ENCODE measurements around the gene PPP6R1. TPM values are rescaled to one million over a fixed set of nuclear protein-coding genes. Genes with fewer than 3 reads are reported as not detected.

Gene PPP6R1
- total and polyA plus RNA-seq, 2 of the 13 experiments (the other 11 are each of a cell fraction or from before 2014, with no cell fraction given) = 25.8 to 54.0 TPM

DNA sequence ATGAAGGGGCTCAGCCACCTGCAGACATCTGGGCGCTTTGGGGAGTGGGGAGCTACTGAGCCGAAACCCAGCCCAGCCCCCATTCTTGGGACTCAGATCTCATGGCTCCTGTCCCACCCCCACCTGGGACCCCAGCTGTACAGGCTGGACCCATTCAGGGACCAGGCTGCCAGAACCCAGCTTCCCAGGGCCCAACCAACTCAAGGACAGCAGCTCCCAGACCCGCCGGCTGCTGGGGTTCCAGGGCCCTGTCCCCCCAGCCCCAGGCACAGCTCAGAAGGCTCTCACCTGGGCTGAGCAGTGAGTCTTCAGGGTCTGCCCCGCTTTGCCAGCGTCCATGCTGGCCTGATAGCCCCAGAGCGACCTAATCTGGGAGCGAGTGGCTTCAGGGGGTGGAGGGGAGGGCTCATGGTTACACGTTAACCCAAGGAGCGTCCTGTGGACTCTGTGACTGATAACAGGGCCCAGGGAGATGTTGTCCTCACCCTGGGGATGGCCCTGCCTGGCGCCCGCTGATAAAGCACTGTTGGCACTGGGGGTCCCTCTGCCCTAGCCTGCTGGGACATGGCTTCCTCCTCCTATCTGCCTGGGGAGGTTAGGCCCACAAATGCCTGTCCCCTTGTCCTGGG is 30.3 kb downstream of the PPP6R1 start, which contains the start of gene TMEM86B (continued):
- TF ChIP-seq, protein P1, sequence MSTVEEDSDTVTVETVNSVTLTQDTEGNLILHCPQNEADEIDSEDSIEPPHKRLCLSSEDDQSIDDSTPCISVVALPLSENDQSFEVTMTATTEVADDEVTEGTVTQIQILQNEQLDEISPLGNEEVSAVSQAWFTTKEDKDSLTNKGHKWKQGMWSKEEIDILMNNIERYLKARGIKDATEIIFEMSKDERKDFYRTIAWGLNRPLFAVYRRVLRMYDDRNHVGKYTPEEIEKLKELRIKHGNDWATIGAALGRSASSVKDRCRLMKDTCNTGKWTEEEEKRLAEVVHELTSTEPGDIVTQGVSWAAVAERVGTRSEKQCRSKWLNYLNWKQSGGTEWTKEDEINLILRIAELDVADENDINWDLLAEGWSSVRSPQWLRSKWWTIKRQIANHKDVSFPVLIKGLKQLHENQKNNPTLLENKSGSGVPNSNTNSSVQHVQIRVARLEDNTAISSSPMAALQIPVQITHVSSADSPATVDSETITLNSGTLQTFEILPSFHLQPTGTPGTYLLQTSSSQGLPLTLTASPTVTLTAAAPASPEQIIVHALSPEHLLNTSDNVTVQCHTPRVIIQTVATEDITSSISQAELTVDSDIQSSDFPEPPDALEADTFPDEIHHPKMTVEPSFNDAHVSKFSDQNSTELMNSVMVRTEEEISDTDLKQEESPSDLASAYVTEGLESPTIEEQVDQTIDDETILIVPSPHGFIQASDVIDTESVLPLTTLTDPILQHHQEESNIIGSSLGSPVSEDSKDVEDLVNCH (CRISPR knock-in tag; IDR thresholded peaks at IDR 0.05) = no peak
- TF ChIP-seq ZNF335 (CRISPR knock-in tag; IDR thresholded peaks at IDR 0.05) (no peak; the same call in 1 of the 2 replicates), PHB2 (IDR thresholded peaks at IDR 0.05; ENCODE audit: partially characterized antibody) (no peak), NCOA2 (CRISPR knock-in tag; IDR thresholded peaks at IDR 0.05) (peak; percentile 50; the same call in 1 of the 2 replicates), ZNF468 (CRISPR knock-in tag; IDR thresholded peaks at IDR 0.05) (no peak), MIER2 (CRISPR knock-in tag; IDR thresholded peaks at IDR 0.05) (peak; percentile 58; the same call in 1 of the 2 replicates), FOSL2 (CRISPR knock-in tag; IDR thresholded peaks at IDR 0.05) (peak; percentile 44; the same call in 1 of the 2 replicates), MED1 (CRISPR knock-in tag; IDR thresholded peaks at IDR 0.05) (peak; percentile 81), ZNF556 (CRISPR knock-in tag; IDR thresholded peaks at IDR 0.05; ENCODE audit: borderline replicate concordance) (no peak), NR3C1 (CRISPR knock-in tag; IDR thresholded peaks at IDR 0.05) (no peak), JDP2 (CRISPR knock-in tag; IDR thresholded peaks at IDR 0.05; ENCODE audit: borderline replicate concordance) (no peak), ZMYM4 (CRISPR knock-in tag; IDR thresholded peaks at IDR 0.05) (peak; percentile 76; the same call in 1 of the 2 replicates), RXRA (CRISPR knock-in tag; IDR thresholded peaks at IDR 0.05) (peak; percentile 45; the same call in 1 of the 2 replicates), NFKB2 (CRISPR knock-in tag; IDR thresholded peaks at IDR 0.05; ENCODE audit: borderline replicate concordance) (no peak), FOXM1 (CRISPR knock-in tag; IDR thresholded peaks at IDR 0.05) (no peak), MIXL1 (CRISPR knock-in tag; IDR thresholded peaks at IDR 0.05) (0 out of 2 replicates have a peak, but pooled peaks have one; percentile 18), PITX1 (CRISPR knock-in tag; IDR thresholded peaks at IDR 0.05) (peak; percentile 64), RARG (CRISPR knock-in tag; IDR thresholded peaks at IDR 0.05; ENCODE audit: low read depth) (no peak), ZC3H13 (CRISPR knock-in tag; IDR thresholded peaks at IDR 0.05) (no peak), HMG20A (CRISPR knock-in tag; IDR thresholded peaks at IDR 0.05; ENCODE audit: borderline replicate concordance) (no peak), SP4 (CRISPR knock-in tag; IDR thresholded peaks at IDR 0.05) (peak; percentile 12; the same call in 1 of the 2 replicates)
- TF ChIP-seq, protein P2, sequence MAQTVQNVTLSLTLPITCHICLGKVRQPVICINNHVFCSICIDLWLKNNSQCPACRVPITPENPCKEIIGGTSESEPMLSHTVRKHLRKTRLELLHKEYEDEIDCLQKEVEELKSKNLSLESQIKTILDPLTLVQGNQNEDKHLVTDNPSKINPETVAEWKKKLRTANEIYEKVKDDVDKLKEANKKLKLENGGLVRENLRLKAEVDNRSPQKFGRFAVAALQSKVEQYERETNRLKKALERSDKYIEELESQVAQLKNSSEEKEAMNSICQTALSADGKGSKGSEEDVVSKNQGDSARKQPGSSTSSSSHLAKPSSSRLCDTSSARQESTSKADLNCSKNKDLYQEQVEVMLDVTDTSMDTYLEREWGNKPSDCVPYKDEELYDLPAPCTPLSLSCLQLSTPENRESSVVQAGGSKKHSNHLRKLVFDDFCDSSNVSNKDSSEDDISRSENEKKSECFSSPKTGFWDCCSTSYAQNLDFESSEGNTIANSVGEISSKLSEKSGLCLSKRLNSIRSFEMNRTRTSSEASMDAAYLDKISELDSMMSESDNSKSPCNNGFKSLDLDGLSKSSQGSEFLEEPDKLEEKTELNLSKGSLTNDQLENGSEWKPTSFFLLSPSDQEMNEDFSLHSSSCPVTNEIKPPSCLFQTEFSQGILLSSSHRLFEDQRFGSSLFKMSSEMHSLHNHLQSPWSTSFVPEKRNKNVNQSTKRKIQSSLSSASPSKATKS (CRISPR knock-in tag; IDR thresholded peaks at IDR 0.05) = no peak
- TF ChIP-seq, protein P3, sequence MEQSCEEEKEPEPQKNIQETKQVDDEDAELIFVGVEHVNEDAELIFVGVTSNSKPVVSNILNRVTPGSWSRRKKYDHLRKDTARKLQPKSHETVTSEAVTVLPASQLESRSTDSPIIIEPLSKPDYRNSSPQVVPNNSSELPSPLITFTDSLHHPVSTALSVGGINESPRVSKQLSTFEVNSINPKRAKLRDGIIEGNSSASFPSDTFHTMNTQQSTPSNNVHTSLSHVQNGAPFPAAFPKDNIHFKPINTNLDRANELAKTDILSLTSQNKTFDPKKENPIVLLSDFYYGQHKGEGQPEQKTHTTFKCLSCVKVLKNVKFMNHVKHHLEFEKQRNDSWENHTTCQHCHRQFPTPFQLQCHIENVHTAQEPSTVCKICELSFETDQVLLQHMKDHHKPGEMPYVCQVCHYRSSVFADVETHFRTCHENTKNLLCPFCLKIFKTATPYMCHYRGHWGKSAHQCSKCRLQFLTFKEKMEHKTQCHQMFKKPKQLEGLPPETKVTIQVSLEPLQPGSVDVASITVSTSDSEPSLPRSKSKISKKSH (CRISPR knock-in tag; IDR thresholded peaks at IDR 0.05; ENCODE audit: borderline replicate concordance) = no peak
- TF ChIP-seq, protein P4, sequence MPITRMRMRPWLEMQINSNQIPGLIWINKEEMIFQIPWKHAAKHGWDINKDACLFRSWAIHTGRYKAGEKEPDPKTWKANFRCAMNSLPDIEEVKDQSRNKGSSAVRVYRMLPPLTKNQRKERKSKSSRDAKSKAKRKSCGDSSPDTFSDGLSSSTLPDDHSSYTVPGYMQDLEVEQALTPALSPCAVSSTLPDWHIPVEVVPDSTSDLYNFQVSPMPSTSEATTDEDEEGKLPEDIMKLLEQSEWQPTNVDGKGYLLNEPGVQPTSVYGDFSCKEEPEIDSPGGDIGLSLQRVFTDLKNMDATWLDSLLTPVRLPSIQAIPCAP (CRISPR knock-in tag; IDR thresholded peaks at IDR 0.05; ENCODE audit: low read depth) = no peak
